ENCODE data around the gene BMPR1B.

BMPR1B gene

DNA sequence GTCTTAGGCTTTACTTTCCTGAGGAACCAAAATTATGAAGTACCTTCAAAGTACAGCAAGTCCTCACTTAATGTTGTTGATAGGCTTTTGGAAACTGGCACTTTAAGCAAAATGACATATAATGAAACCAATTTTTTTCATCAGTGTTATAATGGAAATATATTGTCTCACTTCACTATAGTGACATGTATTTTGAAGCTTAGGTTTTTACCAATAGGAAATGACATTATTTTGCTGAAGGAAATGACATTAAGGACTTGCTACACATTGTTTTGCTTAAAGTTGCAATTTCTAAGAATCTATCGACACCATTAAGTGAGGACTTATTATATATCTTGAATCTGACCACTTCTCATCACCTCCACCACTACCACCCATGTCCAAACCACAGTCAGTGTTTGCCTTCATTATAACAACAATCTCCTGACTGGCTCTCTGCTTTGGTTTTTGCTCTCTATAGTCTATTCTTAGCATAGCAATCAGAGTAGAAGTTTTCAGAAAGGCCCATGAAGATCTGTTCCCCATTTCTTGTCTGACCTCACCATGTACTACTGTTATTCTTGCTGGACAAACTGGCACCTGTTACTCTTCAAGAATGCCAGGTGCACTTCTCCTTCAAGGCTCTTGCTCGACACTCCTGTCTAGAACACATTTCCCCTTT lies 311.2 kb downstream of the BMPR1B start:
- WGBS (ENCODE audit: insufficient coverage, insufficient read length): no CpG with 5 or more reads among the region's 2 CpGs
- no peak overlapping the region for H3K27ac ChIP-seq (ENCODE audit: low read length)
- no peaks in the 10 kb centered on the region for H3K9me3 ChIP-seq (ENCODE audit: control insufficient read depth, insufficient read depth, low read length)
- no peak overlapping the region for H3K4me3 ChIP-seq (ENCODE audit: low read length)
- H3K36me3 ChIP-seq (ENCODE audit: control insufficient read depth, insufficient read depth, low read length): no peaks in the 10 kb centered on the region
- no peaks in the 10 kb centered on the region for H3K27me3 ChIP-seq (ENCODE audit: control insufficient read depth, insufficient read depth, low read length)
- no peak for DNase-seq (ENCODE audit: low read depth, low spot score)
- H3K4me1 ChIP-seq (ENCODE audit: control insufficient read depth, insufficient read depth, low read length): no peaks in the 10 kb centered on the region

GRCh38 chr4:95071851-95072250 lies 314.1 kb downstream of the BMPR1B start:
- H3K9me3 ChIP-seq (ENCODE audit: control insufficient read depth, insufficient read depth, low read length): no peaks in the 10 kb centered on the region
- WGBS (ENCODE audit: insufficient coverage, insufficient read length): no CpG with 5 or more reads among the region's 3 CpGs
- no peaks in the 10 kb centered on the region for H3K36me3 ChIP-seq (ENCODE audit: control insufficient read depth, insufficient read depth, low read length)
- no peak overlapping the region for H3K4me3 ChIP-seq (ENCODE audit: low read length)
- H3K27me3 ChIP-seq (ENCODE audit: control insufficient read depth, insufficient read depth, low read length): no peaks in the 10 kb centered on the region
- no peak overlapping the region for H3K27ac ChIP-seq (ENCODE audit: low read length)
- H3K4me1 ChIP-seq (ENCODE audit: control insufficient read depth, insufficient read depth, low read length): no peaks in the 10 kb centered on the region
- no peak for DNase-seq (ENCODE audit: low read depth, low spot score)

- no CpG with 5 or more reads among the region's 1 CpG for WGBS (ENCODE audit: insufficient coverage, insufficient read length)
- Histone ChIP-seq H3K9me3 (ENCODE audit: control insufficient read depth, insufficient read depth, low read length) (no peaks in the 10 kb centered on the region), H3K4me3 (ENCODE audit: low read length) (no peak overlapping the region), H3K4me1 (ENCODE audit: control insufficient read depth, insufficient read depth, low read length) (no peaks in the 10 kb centered on the region), H3K36me3 (ENCODE audit: control insufficient read depth, insufficient read depth, low read length) (no peaks in the 10 kb centered on the region), H3K27me3 (ENCODE audit: control insufficient read depth, insufficient read depth, low read length) (no peaks in the 10 kb centered on the region), H3K27ac (ENCODE audit: low read length) (no peak overlapping the region)
- no peak for DNase-seq (ENCODE audit: low read depth, low spot score)
Measured at GRCh38 chr4:95073646-95074045, 315.9 kb downstream of the BMPR1B start.

- no peaks in the 10 kb centered on the region for H3K9me3 ChIP-seq (ENCODE audit: control insufficient read depth, insufficient read depth, low read length)
- H3K4me1 ChIP-seq (ENCODE audit: control insufficient read depth, insufficient read depth, low read length): no peaks in the 10 kb centered on the region
- H3K4me3 ChIP-seq (ENCODE audit: low read length): no peak overlapping the region
- no peak overlapping the region for H3K27ac ChIP-seq (ENCODE audit: low read length)
- H3K36me3 ChIP-seq (ENCODE audit: control insufficient read depth, insufficient read depth, low read length): no peaks in the 10 kb centered on the region
- H3K27me3 ChIP-seq (ENCODE audit: control insufficient read depth, insufficient read depth, low read length): no peaks in the 10 kb centered on the region
- no CpG with 5 or more reads among the region's 1 CpG for WGBS (ENCODE audit: insufficient coverage, insufficient read length)
- no peak for DNase-seq (ENCODE audit: low read depth, low spot score)
Measured at GRCh38 chr4:95077864-95078263, 320.1 kb downstream of the BMPR1B start.

GRCh38 chr4:95080969-95081368 lies 323.2 kb downstream of the BMPR1B start:
- H3K27me3 ChIP-seq (ENCODE audit: control insufficient read depth, insufficient read depth, low read length): no peaks in the 10 kb centered on the region
- no peaks in the 10 kb centered on the region for H3K36me3 ChIP-seq (ENCODE audit: control insufficient read depth, insufficient read depth, low read length)
- H3K4me3 ChIP-seq (ENCODE audit: low read length): no peak overlapping the region
- no peaks in the 10 kb centered on the region for H3K4me1 ChIP-seq (ENCODE audit: control insufficient read depth, insufficient read depth, low read length)
- no peak overlapping the region for H3K27ac ChIP-seq (ENCODE audit: low read length)
- no peak for DNase-seq (ENCODE audit: low read depth, low spot score)
- no peaks in the 10 kb centered on the region for H3K9me3 ChIP-seq (ENCODE audit: control insufficient read depth, insufficient read depth, low read length)
- WGBS (ENCODE audit: insufficient coverage, insufficient read length): no CpG with 5 or more reads among the region's 3 CpGs

GRCh38 chr4:95084584-95084983 lies 326.8 kb downstream of the BMPR1B start:
- Histone ChIP-seq H3K4me1 (ENCODE audit: control insufficient read depth, insufficient read depth, low read length) (no peaks in the 10 kb centered on the region), H3K36me3 (ENCODE audit: control insufficient read depth, insufficient read depth, low read length) (no peaks in the 10 kb centered on the region), H3K27me3 (ENCODE audit: control insufficient read depth, insufficient read depth, low read length) (no peaks in the 10 kb centered on the region), H3K4me3 (ENCODE audit: low read length) (no peak overlapping the region), H3K27ac (ENCODE audit: low read length) (no peak overlapping the region), H3K9me3 (ENCODE audit: control insufficient read depth, insufficient read depth, low read length) (no peaks in the 10 kb centered on the region)
- WGBS (ENCODE audit: insufficient coverage, insufficient read length): no CpG with 5 or more reads among the region's 3 CpGs
- DNase-seq (ENCODE audit: low read depth, low spot score): no peak

DNA sequence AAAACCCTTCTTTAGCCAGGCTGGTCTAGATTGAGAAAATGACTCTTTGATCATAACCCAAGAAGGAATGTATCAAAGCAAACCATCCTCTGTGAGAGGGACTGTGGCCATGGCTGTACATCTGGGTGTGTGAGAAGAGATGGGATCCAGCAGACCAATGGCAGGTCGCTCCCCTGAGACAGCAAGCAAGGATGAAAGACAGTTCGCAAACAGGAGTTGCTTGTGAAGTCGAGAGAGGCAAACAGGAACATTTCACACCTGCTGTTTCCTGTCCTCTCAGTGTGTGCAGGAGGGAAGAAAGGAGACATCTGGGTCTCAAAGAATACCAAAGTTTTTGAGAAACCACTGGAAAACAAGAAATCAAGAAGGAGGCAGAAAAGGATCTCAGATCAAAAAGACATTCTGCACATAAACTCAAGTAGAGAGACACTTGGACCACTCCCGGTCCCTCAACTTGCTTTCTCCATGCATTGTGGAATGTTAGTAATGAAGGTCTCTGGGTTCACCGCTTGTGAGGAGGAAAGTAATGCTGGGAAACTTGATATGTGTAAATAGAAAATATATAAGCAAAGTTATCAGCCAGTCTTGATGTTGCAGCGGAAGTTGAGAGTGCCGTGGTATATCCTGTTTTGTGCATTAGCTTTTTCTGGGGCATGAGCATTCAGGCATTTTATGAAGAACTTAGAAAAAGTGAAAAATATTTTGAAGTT lies 327.5 kb downstream of the BMPR1B start:
- Histone ChIP-seq H3K27ac (ENCODE audit: low read length) (no peak overlapping the region), H3K4me3 (ENCODE audit: low read length) (no peak overlapping the region), H3K36me3 (ENCODE audit: control insufficient read depth, insufficient read depth, low read length) (no peaks in the 10 kb centered on the region), H3K4me1 (ENCODE audit: control insufficient read depth, insufficient read depth, low read length) (no peaks in the 10 kb centered on the region), H3K9me3 (ENCODE audit: control insufficient read depth, insufficient read depth, low read length) (no peaks in the 10 kb centered on the region), H3K27me3 (ENCODE audit: control insufficient read depth, insufficient read depth, low read length) (no peaks in the 10 kb centered on the region)
- WGBS (ENCODE audit: insufficient coverage, insufficient read length): no CpG with 5 or more reads among the region's 7 CpGs
- DNase-seq (ENCODE audit: low read depth, low spot score): no peak

- H3K27me3 ChIP-seq (ENCODE audit: control insufficient read depth, insufficient read depth, low read length): no peaks in the 10 kb centered on the region
- no peak overlapping the region for H3K4me3 ChIP-seq (ENCODE audit: low read length)
- no peaks in the 10 kb centered on the region for H3K36me3 ChIP-seq (ENCODE audit: control insufficient read depth, insufficient read depth, low read length)
- H3K27ac ChIP-seq (ENCODE audit: low read length): no peak overlapping the region
- no peaks in the 10 kb centered on the region for H3K9me3 ChIP-seq (ENCODE audit: control insufficient read depth, insufficient read depth, low read length)
- no CpG with 5 or more reads among the region's 1 CpG for WGBS (ENCODE audit: insufficient coverage, insufficient read length)
- DNase-seq (ENCODE audit: low read depth, low spot score): no peak
- no peaks in the 10 kb centered on the region for H3K4me1 ChIP-seq (ENCODE audit: control insufficient read depth, insufficient read depth, low read length)
Measured at GRCh38 chr4:95086551-95086950, 328.8 kb downstream of the BMPR1B start.

DNA sequence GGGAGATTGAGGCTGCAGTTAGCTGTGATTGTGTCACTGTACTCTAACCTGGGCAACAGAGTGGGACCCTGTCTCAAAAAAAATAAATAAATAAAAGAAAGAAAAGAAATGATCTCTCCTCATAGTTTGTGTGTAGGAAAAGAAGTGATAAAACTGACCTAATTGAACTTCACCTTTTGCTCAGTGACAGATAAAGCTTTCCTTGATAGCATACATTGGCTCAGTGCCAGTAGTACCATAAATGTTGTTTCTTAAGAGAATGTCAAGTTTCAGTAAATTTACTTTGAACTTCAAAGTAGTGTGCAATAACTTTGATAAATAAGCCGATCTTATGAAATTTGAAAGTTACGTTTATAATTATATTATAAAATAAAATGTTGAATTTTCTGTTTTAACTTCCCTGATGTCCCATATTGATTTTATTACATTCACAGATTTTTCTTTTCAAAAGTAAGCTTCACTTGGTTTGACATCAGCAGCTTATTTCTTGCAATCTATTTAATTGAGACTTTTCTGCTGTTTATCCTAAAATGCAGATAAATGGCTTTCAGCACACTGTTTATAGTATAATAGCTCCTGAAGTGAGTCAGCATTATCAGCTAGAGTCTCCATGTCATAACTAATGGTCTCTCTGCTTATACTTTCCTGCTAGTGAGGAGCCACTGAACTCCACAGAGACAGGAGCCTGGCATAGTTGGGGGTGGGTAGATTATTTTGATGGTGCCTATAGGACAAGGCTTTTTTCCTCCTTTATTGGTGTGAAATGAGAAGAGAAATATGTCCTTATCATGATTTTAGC lies 330.1 kb downstream of the BMPR1B start:
- Histone ChIP-seq H3K36me3 (ENCODE audit: control insufficient read depth, insufficient read depth, low read length) (no peaks in the 10 kb centered on the region), H3K9me3 (ENCODE audit: control insufficient read depth, insufficient read depth, low read length) (no peaks in the 10 kb centered on the region), H3K27me3 (ENCODE audit: control insufficient read depth, insufficient read depth, low read length) (no peaks in the 10 kb centered on the region), H3K4me3 (ENCODE audit: low read length) (no peak overlapping the region), H3K27ac (ENCODE audit: low read length) (no peak overlapping the region), H3K4me1 (ENCODE audit: control insufficient read depth, insufficient read depth, low read length) (no peaks in the 10 kb centered on the region)
- no CpG with 5 or more reads among the region's 2 CpGs for WGBS (ENCODE audit: insufficient coverage, insufficient read length)
- no peak for DNase-seq (ENCODE audit: low read depth, low spot score)

- Histone ChIP-seq H3K27me3 (ENCODE audit: control insufficient read depth, insufficient read depth, low read length) (no peaks in the 10 kb centered on the region), H3K27ac (ENCODE audit: low read length) (no peak overlapping the region), H3K9me3 (ENCODE audit: control insufficient read depth, insufficient read depth, low read length) (no peaks in the 10 kb centered on the region), H3K4me1 (ENCODE audit: control insufficient read depth, insufficient read depth, low read length) (no peaks in the 10 kb centered on the region), H3K36me3 (ENCODE audit: control insufficient read depth, insufficient read depth, low read length) (no peaks in the 10 kb centered on the region), H3K4me3 (ENCODE audit: low read length) (no peak overlapping the region)
- no peak for DNase-seq (ENCODE audit: low read depth, low spot score)
- WGBS (ENCODE audit: insufficient coverage, insufficient read length): no CpG with 5 or more reads among the region's 3 CpGs
Measured at GRCh38 chr4:95091272-95091671, 333.5 kb downstream of the BMPR1B start.

All from iPS DF 6.9 (cell line).